Measurements from ENCODE around the gene MRPL46.
"Not testable (repeated sequence)": the region's sequence is repeated elsewhere in the genome, so short reads cannot be mapped to it uniquely, and the experiment has no call there.

The MRPL46 gene

GRCh38 chr15:88476635-88477060 is 9.5 kb upstream of the MRPL46 start:
- TF ChIP-seq, protein P1, sequence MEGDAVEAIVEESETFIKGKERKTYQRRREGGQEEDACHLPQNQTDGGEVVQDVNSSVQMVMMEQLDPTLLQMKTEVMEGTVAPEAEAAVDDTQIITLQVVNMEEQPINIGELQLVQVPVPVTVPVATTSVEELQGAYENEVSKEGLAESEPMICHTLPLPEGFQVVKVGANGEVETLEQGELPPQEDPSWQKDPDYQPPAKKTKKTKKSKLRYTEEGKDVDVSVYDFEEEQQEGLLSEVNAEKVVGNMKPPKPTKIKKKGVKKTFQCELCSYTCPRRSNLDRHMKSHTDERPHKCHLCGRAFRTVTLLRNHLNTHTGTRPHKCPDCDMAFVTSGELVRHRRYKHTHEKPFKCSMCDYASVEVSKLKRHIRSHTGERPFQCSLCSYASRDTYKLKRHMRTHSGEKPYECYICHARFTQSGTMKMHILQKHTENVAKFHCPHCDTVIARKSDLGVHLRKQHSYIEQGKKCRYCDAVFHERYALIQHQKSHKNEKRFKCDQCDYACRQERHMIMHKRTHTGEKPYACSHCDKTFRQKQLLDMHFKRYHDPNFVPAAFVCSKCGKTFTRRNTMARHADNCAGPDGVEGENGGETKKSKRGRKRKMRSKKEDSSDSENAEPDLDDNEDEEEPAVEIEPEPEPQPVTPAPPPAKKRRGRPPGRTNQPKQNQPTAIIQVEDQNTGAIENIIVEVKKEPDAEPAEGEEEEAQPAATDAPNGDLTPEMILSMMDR (IDR thresholded peaks at IDR 0.05; ENCODE audit: extremely low read depth, insufficient read depth, missing control alignments), result peak; percentile 44
- no peak for DNase-seq (ENCODE audit: low spot score)
- in situ Hi-C loops (cut with MboI; ENCODE audit: low pct_unique_long_range_greater_than_20kb, low sequenced_read_pairs, unreplicated experiment), result loop anchor here (25.0 kb wide), 1 partner anchor 361 kb away; no protein-coding TSS in a partner anchor

- DNase-seq (ENCODE audit: low spot score); in situ Hi-C loops (cut with MboI; ENCODE audit: low pct_unique_long_range_greater_than_20kb, low sequenced_read_pairs, unreplicated experiment): not testable (repeated sequence)
Observed at GRCh38 chr15:88473661-88474293, 6.6 kb upstream of the MRPL46 start.

- TF ChIP-seq, protein P1 (IDR thresholded peaks at IDR 0.05; ENCODE audit: extremely low read depth, insufficient read depth, missing control alignments), result no peak
- DNase-seq (ENCODE audit: low spot score), result peak; percentile 56
- in situ Hi-C loops (cut with MboI; ENCODE audit: low pct_unique_long_range_greater_than_20kb, low sequenced_read_pairs, unreplicated experiment), result no loop called here
Observed at GRCh38 chr15:88472225-88472624, 5.0 kb upstream of the MRPL46 start.

DNA sequence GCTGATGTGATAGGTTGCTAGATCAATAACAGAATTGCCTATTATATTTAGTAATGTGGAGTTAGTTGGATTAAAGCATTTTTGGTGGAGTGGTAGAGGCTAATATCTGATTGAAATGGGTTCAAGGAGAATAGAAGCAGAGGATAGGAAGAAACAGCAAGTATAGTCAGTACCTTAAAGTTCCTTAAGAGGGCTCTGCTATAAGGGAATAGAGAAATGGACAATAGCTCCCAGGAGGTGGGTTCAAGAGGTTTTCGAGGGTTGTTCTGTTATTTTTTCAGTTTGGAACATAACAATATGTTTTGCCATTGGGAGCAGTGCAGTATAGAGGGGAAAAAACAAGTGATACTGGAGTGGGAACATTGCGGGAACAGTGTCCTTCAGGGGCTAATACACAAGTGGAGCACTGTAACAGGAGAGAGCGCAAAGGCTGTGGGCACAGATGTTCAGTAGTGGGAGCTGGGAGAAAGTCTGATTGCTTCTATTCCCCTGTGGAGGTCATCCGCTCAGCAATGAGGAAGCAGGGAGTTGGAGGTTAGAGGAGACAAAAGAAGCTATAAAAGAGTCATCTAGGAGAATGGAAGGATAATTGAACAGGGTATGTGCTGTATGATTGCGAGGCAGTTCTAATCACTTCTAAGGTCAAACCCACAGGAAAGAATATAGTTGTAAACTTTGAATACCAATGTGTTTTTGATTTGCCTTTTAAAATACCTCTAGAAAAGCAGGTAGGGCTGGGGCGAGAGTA is 3.6 kb upstream of the MRPL46 start:
- no peak for DNase-seq (ENCODE audit: low spot score)
- in situ Hi-C loops (cut with MboI; ENCODE audit: low pct_unique_long_range_greater_than_20kb, low sequenced_read_pairs, unreplicated experiment), result no loop called here
- TF ChIP-seq, protein P1 (IDR thresholded peaks at IDR 0.05; ENCODE audit: extremely low read depth, insufficient read depth, missing control alignments), result no peak

DNA sequence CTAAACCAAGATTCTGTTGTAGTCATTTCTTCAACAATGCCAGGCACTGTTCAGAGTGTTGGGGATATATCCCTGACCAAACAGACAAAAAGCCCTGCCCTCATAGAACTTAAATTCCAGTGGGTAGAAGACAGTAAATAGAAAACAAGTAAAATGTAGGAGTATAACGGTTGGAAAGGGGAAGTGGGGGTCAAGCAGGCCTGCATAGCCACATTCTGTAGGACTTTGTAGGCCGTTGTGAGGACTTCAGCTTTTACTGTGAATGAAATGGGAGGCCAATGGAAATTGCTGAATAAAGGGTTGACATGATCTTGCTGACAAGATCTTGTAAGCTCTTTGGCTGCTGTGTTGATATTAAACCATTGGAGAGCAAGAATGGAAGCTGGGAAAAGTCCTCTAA is 2.1 kb upstream of the MRPL46 start:
- TF ChIP-seq, protein P1 (IDR thresholded peaks at IDR 0.05; ENCODE audit: extremely low read depth, insufficient read depth, missing control alignments), result no peak
- no peak for DNase-seq (ENCODE audit: low spot score)
- in situ Hi-C loops (cut with MboI; ENCODE audit: low pct_unique_long_range_greater_than_20kb, low sequenced_read_pairs, unreplicated experiment), result loop anchor here (10.0 kb wide), 1 partner anchor 155 kb away; the partner anchor contains the start of gene AEN

DNA sequence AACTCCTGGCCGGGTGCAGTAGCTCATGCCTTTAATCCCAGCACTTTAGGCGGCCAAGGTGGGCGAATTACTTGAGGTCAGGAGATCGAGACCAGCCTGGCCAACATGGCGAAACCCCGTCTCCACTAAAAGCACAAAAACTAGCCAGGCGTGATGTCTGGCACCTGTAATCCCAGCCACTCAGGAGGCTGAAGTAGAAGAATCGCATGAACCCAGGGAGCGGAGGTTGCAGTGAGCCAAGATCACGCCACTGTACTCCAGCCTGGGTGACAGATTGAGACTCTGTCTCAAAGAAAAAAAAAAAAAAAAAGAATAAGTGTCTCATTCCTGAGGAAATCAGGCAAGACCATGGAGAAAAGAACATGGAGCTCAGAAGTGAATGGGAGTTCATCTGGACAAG is 1.5 kb upstream of the MRPL46 start:
- DNase-seq (ENCODE audit: low spot score), result not testable (repeated sequence)
- in situ Hi-C loops (cut with MboI; ENCODE audit: low pct_unique_long_range_greater_than_20kb, low sequenced_read_pairs, unreplicated experiment), result loop anchor here (10.0 kb wide), 1 partner anchor 156 kb away; the partner anchor contains the start of gene AEN

- DNase-seq (ENCODE audit: low spot score), result no peak
- in situ Hi-C loops (cut with MboI; ENCODE audit: low pct_unique_long_range_greater_than_20kb, low sequenced_read_pairs, unreplicated experiment), result loop anchor here (10.0 kb wide), 1 partner anchor 157 kb away; the partner anchor contains the start of gene AEN
- TF ChIP-seq, protein P1 (IDR thresholded peaks at IDR 0.05; ENCODE audit: extremely low read depth, insufficient read depth, missing control alignments), result peak; percentile 37
Observed at GRCh38 chr15:88467935-88468528, 844 bp upstream of the MRPL46 start.

Measured in GM13977 (cell line).